ENCODE measurements around the gene AVEN. TPM values are rescaled to one million over a fixed set of nuclear protein-coding genes. Genes with fewer than 3 reads are reported as not detected.

Gene AVEN
- total RNA-seq, 1 donor from 2014 or later, result 8.9 TPM

- intact Hi-C loops (cut with DNase I), result no loop called here
- no peaks in the 10 kb centered on the region for H3K27me3 ChIP-seq (ENCODE audit: low read depth)
- TF ChIP-seq, protein P1, sequence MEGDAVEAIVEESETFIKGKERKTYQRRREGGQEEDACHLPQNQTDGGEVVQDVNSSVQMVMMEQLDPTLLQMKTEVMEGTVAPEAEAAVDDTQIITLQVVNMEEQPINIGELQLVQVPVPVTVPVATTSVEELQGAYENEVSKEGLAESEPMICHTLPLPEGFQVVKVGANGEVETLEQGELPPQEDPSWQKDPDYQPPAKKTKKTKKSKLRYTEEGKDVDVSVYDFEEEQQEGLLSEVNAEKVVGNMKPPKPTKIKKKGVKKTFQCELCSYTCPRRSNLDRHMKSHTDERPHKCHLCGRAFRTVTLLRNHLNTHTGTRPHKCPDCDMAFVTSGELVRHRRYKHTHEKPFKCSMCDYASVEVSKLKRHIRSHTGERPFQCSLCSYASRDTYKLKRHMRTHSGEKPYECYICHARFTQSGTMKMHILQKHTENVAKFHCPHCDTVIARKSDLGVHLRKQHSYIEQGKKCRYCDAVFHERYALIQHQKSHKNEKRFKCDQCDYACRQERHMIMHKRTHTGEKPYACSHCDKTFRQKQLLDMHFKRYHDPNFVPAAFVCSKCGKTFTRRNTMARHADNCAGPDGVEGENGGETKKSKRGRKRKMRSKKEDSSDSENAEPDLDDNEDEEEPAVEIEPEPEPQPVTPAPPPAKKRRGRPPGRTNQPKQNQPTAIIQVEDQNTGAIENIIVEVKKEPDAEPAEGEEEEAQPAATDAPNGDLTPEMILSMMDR (IDR thresholded peaks at IDR 0.05), result no peak
- H3K27ac ChIP-seq, result no peak overlapping the region
- H3K4me3 ChIP-seq, result no peak overlapping the region
- ATAC-seq (no peak), DNase-seq (no peak)
- no peaks in the 10 kb centered on the region for H3K36me3 ChIP-seq
- no peaks in the 10 kb centered on the region for H3K4me1 ChIP-seq
- no peaks in the 10 kb centered on the region for H3K9me3 ChIP-seq
Measured at GRCh38 chr15:33872416-33873106, 166.4 kb downstream of the AVEN start.

- DNase-seq (no peak), ATAC-seq (no peak)
- Histone ChIP-seq H3K9me3 (no peaks in the 10 kb centered on the region), H3K27ac (no peak overlapping the region), H3K27me3 (ENCODE audit: low read depth) (no peaks in the 10 kb centered on the region), H3K36me3 (no peaks in the 10 kb centered on the region), H3K4me1 (no peaks in the 10 kb centered on the region), H3K4me3 (no peak overlapping the region)
- TF ChIP-seq, protein P1 (IDR thresholded peaks at IDR 0.05), result no peak
- intact Hi-C loops (cut with DNase I), result no loop called here
Measured at GRCh38 chr15:33871980-33872379, 167.0 kb downstream of the AVEN start.

- DNase-seq, result no peak
- ATAC-seq, result no peak
- no peaks in the 10 kb centered on the region for H3K4me1 ChIP-seq
Measured at GRCh38 chr15:33866101-33866737, 172.8 kb downstream of the AVEN start.

GRCh38 chr15:33865416-33865815, 173.6 kb downstream of the AVEN start:
- H3K9me3 ChIP-seq, result no peaks in the 10 kb centered on the region
- intact Hi-C loops (cut with DNase I), result no loop called here
- ATAC-seq, result no peak
- no peak for DNase-seq
- H3K27ac ChIP-seq, result no peak overlapping the region
- peaks cover 10% of the 10 kb centered on the region for H3K36me3 ChIP-seq
- H3K4me3 ChIP-seq, result no peak overlapping the region
- H3K4me1 ChIP-seq, result no peaks in the 10 kb centered on the region
- H3K27me3 ChIP-seq (ENCODE audit: low read depth), result no peaks in the 10 kb centered on the region
- TF ChIP-seq, protein P1 (IDR thresholded peaks at IDR 0.05), result no peak

More at GRCh38 chr15:33866101-33866737, 172.8 kb downstream of the AVEN start:
- no peaks in the 10 kb centered on the region for H3K9me3 ChIP-seq
- H3K36me3 ChIP-seq, result peaks cover 10% of the 10 kb centered on the region
- intact Hi-C loops (cut with DNase I), result no loop called here
- H3K27ac ChIP-seq, result no peak overlapping the region
- H3K27me3 ChIP-seq (ENCODE audit: low read depth), result no peaks in the 10 kb centered on the region
- TF ChIP-seq, protein P1 (IDR thresholded peaks at IDR 0.05), result no peak
- H3K4me3 ChIP-seq, result no peak overlapping the region

DNA sequence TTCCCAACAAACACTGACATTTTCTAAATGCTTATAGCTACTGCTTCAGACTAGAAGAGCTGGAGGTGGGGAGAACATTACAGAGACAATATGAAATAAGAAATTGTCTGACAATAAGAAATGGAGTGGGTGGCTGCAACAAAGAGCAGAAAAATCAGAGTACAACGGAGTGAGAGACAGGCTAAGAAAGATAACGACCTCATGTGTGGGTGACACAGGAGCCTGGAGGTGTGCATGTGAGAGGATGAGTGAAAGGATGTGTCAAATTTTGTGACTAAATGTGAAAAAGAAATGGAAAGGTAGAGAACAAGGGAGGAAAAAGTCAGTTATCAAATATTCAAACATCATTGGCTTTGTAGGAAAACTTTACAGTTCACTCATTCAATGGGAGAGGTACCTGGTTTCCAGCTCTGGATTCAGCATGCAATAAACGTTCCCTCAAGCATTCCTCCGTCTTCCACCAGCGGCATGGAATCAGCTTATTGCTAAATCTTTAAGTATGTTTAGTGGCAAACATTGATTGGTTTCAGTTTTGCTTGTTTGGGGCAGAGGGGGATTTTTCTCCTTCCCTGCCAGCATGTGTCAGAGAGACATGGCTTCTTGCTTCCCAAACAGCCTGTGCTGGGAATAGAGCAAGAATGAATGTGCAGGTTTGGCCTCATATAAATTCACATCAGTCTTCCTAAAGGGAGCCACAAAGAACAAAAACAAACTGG, 174.5 kb downstream of the AVEN start:
- Histone ChIP-seq H3K36me3 (peaks cover 10% of the 10 kb centered on the region), H3K27ac (no peak overlapping the region)
- no peak for DNase-seq

More for the DNA sequence above, 174.5 kb downstream of the AVEN start:
- H3K9me3 ChIP-seq, result no peaks in the 10 kb centered on the region
- ATAC-seq, result no peak
- H3K4me3 ChIP-seq, result no peak overlapping the region
- TF ChIP-seq, protein P1 (IDR thresholded peaks at IDR 0.05), result no peak
- no peaks in the 10 kb centered on the region for H3K27me3 ChIP-seq (ENCODE audit: low read depth)
- intact Hi-C loops (cut with DNase I), result no loop called here
- no peaks in the 10 kb centered on the region for H3K4me1 ChIP-seq

Data from lower lobe of right lung (tissue), 2 donors.